22Rv1 (cell line): Measurements from ENCODE around the gene PTCD1.

Experiments
- CTCF ChIP-seq: fragments of 450-650 bp; IDR thresholded peaks from 2 replicates; pipeline ENCODE4 v1.5.1; 2017; ENCODE audit warnings: mild to moderate bottlenecking
- ZFX ChIP-seq: fragments of 450-650 bp; IDR thresholded peaks from 2 replicates; pipeline ENCODE4 v1.6.1; 2017; ENCODE audit warnings: antibody characterized with exemption, borderline replicate concordance

- TF ChIP-seq CTCF (no peak), ZFX (no peak)
Observed at GRCh38 chr7:99380032-99380822, 58.4 kb downstream of the PTCD1 start.
